Spleen (tissue), 7 donors: ENCODE results near the gene MAPK10.

Experiments
- CTCF ChIP-seq, 11 experiments: fragments of 200-600 bp in 7 of 11; fragments of 450-650 bp in 4 of 11; sonication (generic) in 4 of 11; IDR thresholded peaks in 8 of 11; conservative IDR thresholded peaks in 3 of 11; 1 replicate in 7 of 11; 2 replicates in 4 of 11; pipeline versions ENCODE4 v1.4.0 to v1.8.0; 2016 to 2021; ENCODE audit warnings: antibody characterized with exemption in 11 of 11, inconsistent platforms in 4 of 11, mild to moderate bottlenecking in 1 of 11
- POLR2A ChIP-seq, 3 donors: fragments of 450-650 bp; IDR thresholded peaks; one replicate each; pipeline ENCODE4 v1.5.1; 2017; ENCODE audit warnings: antibody characterized with exemption in 3 of 3, mild to moderate bottlenecking in 1 of 3
- POLR2AphosphoS5 ChIP-seq, 3 donors: sonication (generic); formaldehyde crosslinking; IDR thresholded peaks; one replicate each; pipeline ENCODE4 v1.5.1; 2017; ENCODE audit warnings: antibody characterized with exemption in 3 of 3
- donor health status: DM: no; HTN: no; CAD: no; lungs with moderate emphysema.
- donor health status: DM: no; HTN: no; CAD: no.
- donor health status: DM: no; HTN: no; CAD: no.

DNA sequence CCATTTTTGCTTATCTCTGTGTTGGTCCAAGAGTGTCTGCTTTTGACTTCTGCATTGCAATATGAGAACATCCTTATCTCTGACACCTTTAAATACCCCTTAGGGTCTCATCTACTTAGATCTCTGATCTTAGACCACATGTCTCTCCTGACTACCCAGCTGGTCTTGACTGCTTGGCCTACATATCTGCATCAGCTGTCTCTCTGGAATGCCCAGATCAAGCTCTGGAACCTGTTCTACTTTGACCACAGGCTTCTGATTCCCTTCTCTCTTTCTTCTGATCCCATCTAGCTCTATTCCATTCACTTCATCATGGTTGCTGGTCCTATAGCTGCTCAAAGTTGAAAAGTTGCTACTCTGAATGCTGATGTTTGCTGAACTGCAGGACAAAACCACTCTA is 301.2 kb downstream of the MAPK10 start:
- TF ChIP-seq POLR2A (IDR thresholded peaks at IDR 0.05) (no peak), CTCF (IDR thresholded peaks at IDR 0.05 in 8 of 11, conservative IDR thresholded peaks at IDR 0.05 in 3 of 11) (no peak), POLR2AphosphoS5 (IDR thresholded peaks at IDR 0.05) (no peak)
